Central memory CD8-positive, alpha-beta T cell (primary cell): Measurements from ENCODE around the gene PRR23E.
A peak's percentile ranks its signal among the peaks of the same experiment; 100 is the strongest.

Experiments used
- ATAC-seq: fragments of 150-1000 bp; cut with Tn5 transposase; replicated peaks from 2 replicates; pipeline ENCODE4 v1.10.0; 2022; ENCODE audit warnings: mild to moderate bottlenecking, moderate FRiP score, moderate number of reproducible peaks; ENCODE audit not compliant: poor library complexity, severe bottlenecking; ENCODE audit errors: extremely low read depth
- DNase-seq, 2 donors: peaks; one replicate each; pipeline ENCODE4 v3.0.0; 2021; ENCODE audit warnings: low spot score in 2 of 2
- H3K27ac Mint-ChIP-seq: one replicate; pipeline ENCODE4 v1.8.0; 2022; ENCODE audit warnings: low read depth, mild to moderate bottlenecking, moderate library complexity, mixed read lengths
- H3K27me3 Mint-ChIP-seq: one replicate; pipeline ENCODE4 v1.8.0; 2022; ENCODE audit warnings: mixed read lengths
- H3K36me3 Mint-ChIP-seq: one replicate; pipeline ENCODE4 v1.8.0; 2022; ENCODE audit warnings: mild to moderate bottlenecking, moderate library complexity, mixed read lengths; ENCODE audit not compliant: insufficient read depth
- H3K4me1 Mint-ChIP-seq: one replicate; pipeline ENCODE4 v1.8.0; 2022; ENCODE audit warnings: mixed read lengths
- H3K4me3 Mint-ChIP-seq: one replicate; pipeline ENCODE4 v1.8.0; 2022; ENCODE audit warnings: mild to moderate bottlenecking, moderate library complexity, mixed read lengths
- H3K9me3 Mint-ChIP-seq: one replicate; pipeline ENCODE4 v1.8.0; 2022; ENCODE audit warnings: mixed read lengths

Gene PRR23E

DNA sequence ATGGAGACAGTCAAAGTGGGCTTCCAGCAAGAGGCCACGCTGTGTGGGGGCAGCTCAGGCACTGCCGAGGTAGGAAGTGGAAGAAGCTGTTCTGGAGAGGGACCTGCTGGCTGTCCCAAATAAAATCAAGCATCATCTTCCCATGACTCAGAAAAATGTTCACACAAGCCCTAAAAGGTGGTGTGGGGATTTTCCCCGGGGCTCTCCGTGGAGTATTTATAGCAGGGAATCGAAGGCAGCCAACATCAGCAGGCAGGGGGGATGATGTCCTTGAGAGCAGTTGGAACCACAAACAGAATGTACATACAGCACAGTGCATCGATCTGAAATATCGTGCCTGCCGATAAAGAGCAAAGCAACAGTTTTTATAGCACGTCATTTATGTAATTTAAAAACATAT is 27.6 kb downstream of the PRR23E start:
- ATAC-seq = no peak
- H3K36me3 Mint-ChIP-seq = no peaks in the 10 kb centered on the region

DNA sequence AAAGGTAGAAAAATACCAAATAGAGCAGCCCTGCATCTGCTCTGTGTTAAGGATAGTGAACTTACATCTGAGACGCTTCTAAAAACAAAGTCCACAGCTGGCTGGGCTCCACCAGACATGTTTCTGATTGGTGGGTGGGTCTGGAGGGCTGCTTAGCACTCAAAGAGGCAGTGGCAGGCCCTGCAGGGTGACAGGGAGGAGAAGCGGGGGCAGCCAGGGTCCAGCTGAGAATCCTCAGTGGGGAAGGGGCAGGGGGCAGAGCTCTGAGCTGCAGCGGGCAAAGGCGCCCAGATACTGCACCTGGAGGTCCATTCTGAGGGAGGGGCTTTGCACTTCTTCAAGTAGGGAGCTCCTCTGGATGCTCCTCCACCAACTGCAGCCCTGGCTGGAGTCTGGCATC is 28.1 kb downstream of the PRR23E start:
- H3K9me3 Mint-ChIP-seq = peaks cover 8% of the 10 kb centered on the region
- ATAC-seq (no peak), DNase-seq (no peak)
- H3K4me3 Mint-ChIP-seq = no peak overlapping the region
- no peaks in the 10 kb centered on the region for H3K4me1 Mint-ChIP-seq
- H3K27ac Mint-ChIP-seq = no peak overlapping the region
- peaks cover 36% of the 10 kb centered on the region for H3K27me3 Mint-ChIP-seq
- no peaks in the 10 kb centered on the region for H3K36me3 Mint-ChIP-seq

More for the DNA sequence above, 27.6 kb downstream of the PRR23E start:
- Mint-ChIP-seq H3K4me3 (no peak overlapping the region), H3K27me3 (peaks cover 31% of the 10 kb centered on the region), H3K9me3 (peaks cover 8% of the 10 kb centered on the region), H3K4me1 (no peaks in the 10 kb centered on the region), H3K27ac (no peak overlapping the region)
- no peak for DNase-seq

DNA sequence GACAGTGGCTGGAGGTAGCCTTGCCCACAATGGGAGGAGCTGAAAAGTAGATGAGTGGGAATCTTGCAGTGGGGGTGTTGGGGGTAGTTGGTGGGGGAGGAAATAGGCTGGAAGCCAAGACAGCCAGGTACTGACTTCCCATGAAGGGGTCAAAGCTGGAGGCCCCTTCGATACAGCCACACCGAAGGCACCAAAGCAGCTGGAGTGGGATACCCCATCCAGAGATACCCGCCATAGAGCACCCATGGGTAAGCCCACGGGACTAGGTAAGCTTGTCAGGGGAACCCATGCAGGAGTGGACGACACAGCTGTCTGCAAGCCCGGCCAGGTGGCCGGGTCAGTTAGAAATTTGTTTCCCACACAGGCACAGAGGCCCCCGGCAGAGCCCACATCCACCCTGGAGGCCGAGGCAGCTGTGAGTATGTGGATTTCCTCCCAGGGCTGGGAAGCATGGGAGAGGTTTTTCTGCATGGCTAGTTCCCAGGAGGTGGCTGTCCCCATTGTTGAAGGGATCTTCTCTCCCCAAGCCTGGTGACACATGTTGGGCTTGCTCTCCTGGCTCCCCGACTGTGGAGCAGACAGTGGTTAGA is 28.6 kb downstream of the PRR23E start:
- Mint-ChIP-seq H3K27me3 (peaks cover 41% of the 10 kb centered on the region), H3K36me3 (no peaks in the 10 kb centered on the region), H3K4me3 (no peak overlapping the region), H3K4me1 (peaks cover 4% of the 10 kb centered on the region), H3K9me3 (peaks cover 8% of the 10 kb centered on the region), H3K27ac (no peak overlapping the region)
- no peak for ATAC-seq
- no peak for DNase-seq

- Mint-ChIP-seq H3K27me3 (peaks cover 44% of the 10 kb centered on the region), H3K27ac (no peak overlapping the region), H3K36me3 (no peaks in the 10 kb centered on the region), H3K9me3 (peaks cover 8% of the 10 kb centered on the region), H3K4me1 (peaks cover 6% of the 10 kb centered on the region), H3K4me3 (no peak overlapping the region)
- DNase-seq (no peak), ATAC-seq (no peak)
Observed at GRCh38 chr3:127222163-127222562, 29.2 kb downstream of the PRR23E start.

DNA sequence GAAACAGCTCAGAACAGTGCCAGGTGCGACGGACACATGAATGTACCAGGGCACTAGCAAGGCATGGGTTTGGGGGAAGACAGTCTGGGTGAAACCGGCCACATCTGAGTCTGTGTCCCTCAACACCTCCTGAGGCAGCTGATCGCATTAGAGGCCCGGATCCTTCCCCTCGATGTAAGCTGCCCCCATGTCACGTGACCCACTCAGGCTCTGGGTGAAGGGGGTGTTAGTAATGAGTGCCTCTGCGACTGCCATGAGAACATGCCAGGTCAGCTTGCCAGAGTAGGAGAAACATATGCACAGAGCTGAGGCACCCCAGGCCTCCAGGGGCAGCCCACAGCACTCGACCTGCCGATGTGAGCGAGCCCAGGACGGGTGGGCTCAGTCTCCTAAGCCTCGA is 29.7 kb downstream of the PRR23E start:
- Mint-ChIP-seq H3K9me3 (peaks cover 8% of the 10 kb centered on the region), H3K36me3 (no peaks in the 10 kb centered on the region), H3K27ac (no peak overlapping the region), H3K4me1 (peaks cover 6% of the 10 kb centered on the region), H3K4me3 (no peak overlapping the region), H3K27me3 (peaks cover 44% of the 10 kb centered on the region)
- ATAC-seq (no peak), DNase-seq (no peak)

GRCh38 chr3:127224118-127224517 is 31.2 kb downstream of the PRR23E start:
- ATAC-seq = no peak
- H3K4me1 Mint-ChIP-seq = peaks cover 6% of the 10 kb centered on the region
- no peak for DNase-seq
- peaks cover 8% of the 10 kb centered on the region for H3K9me3 Mint-ChIP-seq
- H3K27me3 Mint-ChIP-seq = peaks cover 44% of the 10 kb centered on the region
- no peak overlapping the region for H3K27ac Mint-ChIP-seq
- H3K4me3 Mint-ChIP-seq = no peak overlapping the region
- no peaks in the 10 kb centered on the region for H3K36me3 Mint-ChIP-seq

DNA sequence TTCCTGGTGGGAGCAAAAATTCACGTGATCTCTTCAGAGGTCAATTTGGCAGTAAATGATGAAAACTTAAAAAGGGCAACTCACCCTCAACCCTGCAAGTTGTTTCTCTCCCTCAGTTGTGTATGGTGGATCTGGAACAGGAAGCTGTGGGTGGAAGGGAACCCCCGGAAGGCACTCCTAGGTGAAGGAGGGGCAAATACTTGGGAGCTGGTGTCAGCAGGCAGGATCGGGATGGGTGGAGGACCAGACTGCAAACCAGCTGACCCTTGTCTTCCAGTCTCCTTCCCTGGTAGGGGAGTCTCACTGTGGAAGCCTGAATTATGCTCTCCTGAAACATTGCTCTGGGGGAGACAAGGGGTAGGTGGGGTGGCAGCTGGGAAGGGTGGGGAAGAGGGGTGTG is 33.5 kb downstream of the PRR23E start:
- no peak overlapping the region for H3K27ac Mint-ChIP-seq
- DNase-seq = no peak
- peaks cover 13% of the 10 kb centered on the region for H3K9me3 Mint-ChIP-seq
- H3K27me3 Mint-ChIP-seq = peaks cover 50% of the 10 kb centered on the region
- H3K36me3 Mint-ChIP-seq = no peaks in the 10 kb centered on the region
- H3K4me3 Mint-ChIP-seq = peak overlapping the region; percentile 30
- H3K4me1 Mint-ChIP-seq = peaks cover 6% of the 10 kb centered on the region
- no peak for ATAC-seq

DNA sequence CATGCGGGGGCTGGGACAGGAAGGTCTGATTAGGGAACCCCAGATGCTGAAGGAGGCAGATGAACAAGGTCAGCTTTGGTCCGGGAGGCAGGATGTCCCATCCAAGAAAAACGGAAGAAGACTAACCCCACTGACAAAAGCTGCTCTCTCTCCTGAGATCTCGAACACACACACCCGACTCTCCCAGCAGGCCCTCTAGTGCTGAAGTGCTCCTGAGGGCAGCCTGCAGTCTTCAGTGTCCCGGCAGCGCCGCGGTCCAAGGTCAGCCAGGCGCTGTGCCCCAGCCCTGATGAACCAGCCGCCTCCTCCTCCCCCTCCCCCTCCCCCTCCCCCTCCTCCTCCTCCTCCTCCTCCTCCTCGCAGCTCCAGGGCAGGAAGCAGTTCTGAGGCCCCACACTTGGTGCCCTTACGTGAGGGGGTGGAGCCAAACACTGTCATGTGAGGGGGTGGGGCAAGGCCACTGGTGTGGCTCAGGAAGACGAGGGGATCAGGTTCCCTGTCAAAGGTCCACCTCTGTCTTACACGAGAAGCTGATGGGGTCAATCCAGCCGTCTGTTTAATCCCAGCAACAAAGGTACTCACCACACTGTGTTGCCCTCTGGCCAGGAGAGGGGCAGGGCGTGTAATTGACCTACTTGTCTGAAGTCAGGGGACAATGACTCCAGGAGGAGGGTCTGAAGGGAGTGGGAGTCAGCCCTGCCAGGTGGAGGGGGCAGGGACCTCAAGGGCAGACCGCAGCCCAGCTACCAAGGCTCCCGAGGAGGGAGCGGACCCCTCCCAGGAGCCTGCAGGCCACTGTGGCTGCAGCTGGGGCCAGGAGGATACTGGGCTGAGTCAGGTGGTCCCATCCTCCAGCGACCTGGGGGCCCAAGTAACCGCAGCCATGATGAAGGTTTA is 34.3 kb downstream of the PRR23E start:
- ATAC-seq (no peak), DNase-seq (no peak)
- peaks cover 13% of the 10 kb centered on the region for H3K9me3 Mint-ChIP-seq
- no peak overlapping the region for H3K27ac Mint-ChIP-seq
- H3K4me1 Mint-ChIP-seq = peaks cover 6% of the 10 kb centered on the region
- no peaks in the 10 kb centered on the region for H3K36me3 Mint-ChIP-seq
- H3K4me3 Mint-ChIP-seq = no peak overlapping the region
- peaks cover 46% of the 10 kb centered on the region for H3K27me3 Mint-ChIP-seq

DNA sequence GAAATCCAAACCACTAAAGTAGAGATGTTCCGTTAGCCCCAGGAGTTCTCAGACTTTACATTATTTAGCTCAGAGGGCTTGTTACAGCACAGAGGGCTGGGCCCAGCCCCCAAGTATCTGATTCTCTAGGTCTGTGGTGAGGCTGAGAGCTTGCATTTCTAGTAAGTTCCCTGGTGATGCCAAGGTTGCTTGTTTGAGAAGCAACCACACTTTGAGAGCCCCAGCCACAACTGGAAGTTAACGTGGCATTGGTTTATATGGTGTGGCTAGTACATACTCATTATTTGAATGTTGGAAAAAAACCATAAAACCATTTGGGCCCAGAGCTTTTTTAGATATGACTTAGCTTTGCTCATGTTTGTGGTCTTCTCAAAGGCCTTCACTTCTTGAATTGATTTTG is 35.9 kb downstream of the PRR23E start:
- Mint-ChIP-seq H3K36me3 (no peaks in the 10 kb centered on the region), H3K4me3 (no peak overlapping the region), H3K27ac (no peak overlapping the region), H3K4me1 (peaks cover 6% of the 10 kb centered on the region), H3K27me3 (peaks cover 49% of the 10 kb centered on the region), H3K9me3 (peaks cover 13% of the 10 kb centered on the region)
- DNase-seq (no peak), ATAC-seq (no peak)

GRCh38 chr3:127233371-127233770 is 40.4 kb downstream of the PRR23E start:
- H3K36me3 Mint-ChIP-seq = no peaks in the 10 kb centered on the region
- ATAC-seq (no peak), DNase-seq (no peak)
- H3K27me3 Mint-ChIP-seq = peaks cover 36% of the 10 kb centered on the region
- H3K27ac Mint-ChIP-seq = no peak overlapping the region
- peaks cover 5% of the 10 kb centered on the region for H3K9me3 Mint-ChIP-seq
- H3K4me1 Mint-ChIP-seq = no peaks in the 10 kb centered on the region
- no peak overlapping the region for H3K4me3 Mint-ChIP-seq

DNA sequence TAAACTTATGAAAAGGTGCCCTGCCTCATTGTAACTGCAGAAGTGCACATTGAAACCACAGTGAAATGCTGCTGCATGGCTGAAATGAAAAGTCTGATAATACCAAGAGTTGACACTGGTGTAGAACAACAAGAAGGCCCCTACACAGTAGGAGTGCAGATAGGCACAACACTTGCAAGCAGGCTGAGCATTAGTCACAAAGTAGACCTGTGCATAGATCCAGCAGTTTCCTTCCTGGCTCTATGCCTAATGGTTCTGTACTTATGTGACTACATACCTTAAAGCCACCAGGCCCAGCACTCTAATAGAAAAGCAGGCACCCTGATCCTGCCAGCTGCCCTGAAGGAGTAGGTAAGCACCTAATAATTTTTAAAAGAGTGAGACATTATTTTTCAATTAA is 41.8 kb downstream of the PRR23E start:
- Mint-ChIP-seq H3K9me3 (peaks cover 5% of the 10 kb centered on the region), H3K36me3 (no peaks in the 10 kb centered on the region), H3K4me1 (no peaks in the 10 kb centered on the region), H3K27me3 (peaks cover 41% of the 10 kb centered on the region), H3K4me3 (no peak overlapping the region), H3K27ac (no peak overlapping the region)
- no peak for ATAC-seq
- DNase-seq = no peak

- Mint-ChIP-seq H3K4me3 (no peak overlapping the region), H3K9me3 (peaks cover 5% of the 10 kb centered on the region), H3K36me3 (no peaks in the 10 kb centered on the region), H3K4me1 (no peaks in the 10 kb centered on the region), H3K27me3 (peaks cover 45% of the 10 kb centered on the region), H3K27ac (no peak overlapping the region)
- no peak for ATAC-seq
- DNase-seq = no peak
Observed at GRCh38 chr3:127235706-127236105, 42.8 kb downstream of the PRR23E start.

DNA sequence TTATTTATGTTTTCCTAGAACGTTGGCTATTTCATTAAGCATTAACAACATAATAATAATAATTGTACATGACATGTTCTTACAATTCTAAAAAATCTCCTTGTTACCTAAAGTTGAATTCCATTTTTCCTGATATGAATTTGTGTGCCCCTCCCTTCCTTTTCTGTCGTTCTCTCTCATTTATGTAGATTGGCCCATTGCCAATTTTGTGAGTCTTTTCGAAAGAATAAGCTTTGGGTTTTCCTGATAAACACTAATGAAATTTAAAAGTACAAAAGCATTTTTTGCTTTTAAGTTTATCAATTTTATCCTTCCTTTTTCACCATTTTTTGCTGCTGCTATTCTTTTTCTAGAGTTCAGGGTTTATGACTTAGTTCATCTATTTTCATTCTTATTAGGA is 44.9 kb downstream of the PRR23E start:
- Mint-ChIP-seq H3K27me3 (peaks cover 55% of the 10 kb centered on the region), H3K27ac (no peak overlapping the region), H3K9me3 (peaks cover 15% of the 10 kb centered on the region), H3K36me3 (no peaks in the 10 kb centered on the region), H3K4me3 (no peak overlapping the region), H3K4me1 (no peaks in the 10 kb centered on the region)
- DNase-seq (no peak), ATAC-seq (no peak)
